GM18526 (cell line): ENCODE measurements around the gene EVL.

ENCODE experiments used
- POLR2A ChIP-seq: IDR thresholded peaks from 3 replicates; pipeline ENCODE4 v1.6.1; 2011; ENCODE audit not compliant: insufficient read length; ENCODE audit errors: extremely low read depth

The EVL gene

GRCh38 chr14:100192250-100192671 lies 127.0 kb downstream of the EVL start:
- TF ChIP-seq POLR2A = no peak

- peak; percentile 57 for TF ChIP-seq POLR2A
Observed at GRCh38 chr14:100192672-100193416, 127.6 kb downstream of the EVL start.
